MCF 10A (cell line): ENCODE measurements around the gene COQ5. TPM values are rescaled to one million over a fixed set of nuclear protein-coding genes. Genes with fewer than 3 reads are reported as not detected.
"Not testable (repeated sequence)": the region's sequence is repeated elsewhere in the genome, so short reads cannot be mapped to it uniquely, and the experiment has no call there.

ENCODE experiments used
- BruUV-seq: library from RNA; stranded (reverse); fragments of 400-500 nt; replicated peaks from 2 replicates; lab custom pipeline; 2021; lab: Mats Ljungman, UMichigan
- CTCF ChIA-PET: fragments of 300-600 bp; sonication (Branson Sonifier 250); formaldehyde crosslinking; extraction: SDS; loops from one replicate; lab custom pipeline; 2021; ENCODE audit warnings: antibody characterized with exemption, inconsistent platforms; lab: Yijun Ruan, JAX
- POLR2A ChIA-PET: fragments of 300-600, 350-650 bp; sonication (Branson Sonifier 250); formaldehyde crosslinking; extraction: SDS; loops from one replicate; lab custom pipeline; 2020; ENCODE audit warnings: antibody characterized with exemption, inconsistent platforms; lab: Yijun Ruan, JAX
- DNase-seq: peaks from one replicate; pipeline ENCODE4 v3.0.0-alpha.2; 2018; ENCODE audit not compliant: unreplicated experiment
- H3K27ac Mint-ChIP-seq: one replicate; pipeline ENCODE4 v1.8.0; 2022; ENCODE audit warnings: mild to moderate bottlenecking, low read depth, mixed read lengths; ENCODE audit not compliant: unreplicated experiment
- H3K27me3 Mint-ChIP-seq: one replicate; pipeline ENCODE4 v1.8.0; 2022; ENCODE audit warnings: mixed read lengths; ENCODE audit not compliant: insufficient read depth, unreplicated experiment
- H3K36me3 Mint-ChIP-seq: one replicate; pipeline ENCODE4 v1.8.0; 2022; ENCODE audit warnings: mild to moderate bottlenecking, moderate library complexity, mixed read lengths; ENCODE audit not compliant: insufficient read depth, unreplicated experiment
- H3K4me1 Mint-ChIP-seq: one replicate; pipeline ENCODE4 v1.8.0; 2022; ENCODE audit warnings: mixed read lengths; ENCODE audit not compliant: insufficient read depth, unreplicated experiment
- H3K4me3 Mint-ChIP-seq: one replicate; pipeline ENCODE4 v1.8.0; 2022; ENCODE audit warnings: mild to moderate bottlenecking, moderate library complexity, mixed read lengths; ENCODE audit not compliant: unreplicated experiment
- H3K9me3 Mint-ChIP-seq: one replicate; pipeline ENCODE4 v1.8.0; 2022; ENCODE audit warnings: mixed read lengths; ENCODE audit not compliant: unreplicated experiment
- CTCF ChIP-seq: fragments of 200-600 bp; IDR thresholded peaks from one replicate; pipeline ENCODE4 v1.8.0; 2022; ENCODE audit warnings: antibody characterized with exemption, mild to moderate bottlenecking; ENCODE audit not compliant: unreplicated experiment
- intact Hi-C: fragments of 100-400 bp; cut with micrococcal nuclease; formaldehyde crosslinking; loops from 2 replicates; pipeline ENCODE4 v1.14.1; 2022
- total RNA-seq: library from RNA; stranded (reverse); gene quantifications from 2 replicates; pipeline ENCODE4 v1.2.3, GENCODE V29; 2022

Gene COQ5
- total RNA-seq, 1 experiment from 2014 or later: 22.9 TPM

GRCh38 chr12:120490833-120491512 is 38.0 kb downstream of the COQ5 start:
- ChIA-PET POLR2A (no interaction called here), CTCF (interaction anchor here (0.5 to 2.6 kb wide), 5 partner anchors 15 to 137 kb away, joined by 3 to 15 read pairs (median 3); partner anchors contain the start of genes COQ5 and SRSF9)
- H3K4me3 Mint-ChIP-seq: no peak overlapping the region
- H3K4me1 Mint-ChIP-seq: peaks cover 9% of the 10 kb centered on the region
- no TSS peak for BruUV-seq
- intact Hi-C loops: no loop called here
- H3K9me3 Mint-ChIP-seq: no peaks in the 10 kb centered on the region
- H3K36me3 Mint-ChIP-seq: peaks cover 27% of the 10 kb centered on the region
- TF ChIP-seq CTCF: no peak
- no peak for DNase-seq
- no peaks in the 10 kb centered on the region for H3K27me3 Mint-ChIP-seq
- no peak overlapping the region for H3K27ac Mint-ChIP-seq

DNA sequence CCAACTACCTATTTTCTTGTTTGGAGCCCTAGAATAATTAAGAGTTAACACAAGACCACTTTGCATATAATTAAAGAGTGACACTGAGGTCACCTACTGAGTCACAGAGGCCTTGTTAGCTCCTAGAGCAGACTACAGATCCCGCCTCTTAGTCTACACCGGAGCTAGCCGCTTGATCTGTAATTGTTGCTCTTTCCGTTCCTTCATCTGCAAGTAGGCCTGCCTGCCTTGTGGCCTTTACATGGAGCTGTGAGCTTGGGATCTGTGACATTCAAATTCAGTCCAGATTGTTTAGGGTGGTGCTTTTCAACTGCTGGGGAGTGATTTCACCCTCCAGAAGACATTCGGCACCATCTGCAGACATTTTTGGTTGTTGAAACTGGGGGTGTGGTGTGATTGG is 38.6 kb downstream of the COQ5 start:
- CTCF ChIA-PET: interaction anchor here (0.5 to 2.6 kb wide), 5 partner anchors 14 to 136 kb away, joined by 3 to 15 read pairs (median 3); partner anchors contain the start of genes COQ5 and SRSF9
- Mint-ChIP-seq H3K4me3 (no peak overlapping the region), H3K27ac (no peak overlapping the region), H3K27me3 (no peaks in the 10 kb centered on the region), H3K36me3 (peaks cover 21% of the 10 kb centered on the region), H3K9me3 (no peaks in the 10 kb centered on the region), H3K4me1 (peaks cover 9% of the 10 kb centered on the region)
- no peak for DNase-seq
- intact Hi-C loops: no loop called here
- POLR2A ChIA-PET: interaction anchor here (0.5 to 0.9 kb wide), 2 partner anchors 31 to 182 kb away, joined by 3 to 4 read pairs; no protein-coding TSS in a partner anchor
- no peak for TF ChIP-seq CTCF
- no TSS peak for BruUV-seq

- DNase-seq: no peak
- Mint-ChIP-seq H3K4me3 (no peak overlapping the region), H3K27ac (no peak overlapping the region), H3K9me3 (no peaks in the 10 kb centered on the region), H3K36me3 (peaks cover 21% of the 10 kb centered on the region), H3K27me3 (no peaks in the 10 kb centered on the region), H3K4me1 (no peaks in the 10 kb centered on the region)
- intact Hi-C loops: no loop called here
- POLR2A ChIA-PET: interaction anchor here (0.7 kb wide), 1 partner anchor 1377 kb away, joined by 3 read pairs; no protein-coding TSS in a partner anchor
- CTCF ChIA-PET: interaction anchor here (0.7 kb wide), 2 partner anchors 19 to 1912 kb away, joined by 3 to 5 read pairs; partner anchors contain the start of gene SRSF9
- no peak for TF ChIP-seq CTCF
- BruUV-seq: no TSS peak
Measured at GRCh38 chr12:120489018-120489417, 39.9 kb downstream of the COQ5 start.

DNA sequence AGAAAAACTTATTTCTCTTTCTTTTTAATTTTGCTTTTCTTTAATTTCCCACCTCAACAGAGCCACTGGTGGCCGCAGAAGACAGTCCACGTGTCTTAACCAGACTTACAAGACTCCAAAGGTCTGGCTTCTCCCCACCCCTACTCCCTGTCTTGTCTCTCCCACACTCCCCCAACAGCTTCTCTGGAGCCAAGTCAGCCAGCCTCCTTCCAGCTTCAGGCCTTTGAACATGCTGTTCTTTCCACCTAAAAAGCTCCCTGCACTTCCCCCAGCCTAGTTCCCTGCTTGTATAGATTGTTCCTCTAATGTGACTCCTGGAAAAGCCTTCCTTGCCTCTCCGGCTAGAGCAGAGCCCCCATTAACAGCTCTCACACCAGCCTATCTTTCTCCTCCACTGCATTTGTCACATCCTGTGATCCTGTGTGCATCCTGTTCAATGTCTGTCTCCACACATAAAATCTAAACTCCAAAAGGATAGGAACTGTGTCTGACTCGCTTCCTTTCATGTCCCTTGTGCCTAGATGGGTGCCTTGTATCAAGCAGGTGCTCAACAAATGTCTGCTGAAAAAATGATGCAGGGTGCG is 40.8 kb downstream of the COQ5 start:
- H3K27ac Mint-ChIP-seq: no peak overlapping the region
- no TSS peak for BruUV-seq
- no peak overlapping the region for H3K4me3 Mint-ChIP-seq
- TF ChIP-seq CTCF: no peak
- DNase-seq: no peak
- ChIA-PET CTCF (no interaction called here), POLR2A (no interaction called here)
- no peaks in the 10 kb centered on the region for H3K9me3 Mint-ChIP-seq
- no peaks in the 10 kb centered on the region for H3K4me1 Mint-ChIP-seq
- intact Hi-C loops: no loop called here
- H3K27me3 Mint-ChIP-seq: no peaks in the 10 kb centered on the region
- H3K36me3 Mint-ChIP-seq: peaks cover 21% of the 10 kb centered on the region

- BruUV-seq, POLR2A ChIA-PET, H3K27ac Mint-ChIP-seq: not testable (repeated sequence)
Measured at GRCh38 chr12:120487552-120487951, 41.4 kb downstream of the COQ5 start.

More at GRCh38 chr12:120487552-120487951, 41.4 kb downstream of the COQ5 start:
- CTCF ChIA-PET, H3K4me1 Mint-ChIP-seq, H3K4me3 Mint-ChIP-seq, H3K27me3 Mint-ChIP-seq, DNase-seq, H3K9me3 Mint-ChIP-seq, intact Hi-C loops: not testable (repeated sequence)
- peaks cover 21% of the 10 kb centered on the region for H3K36me3 Mint-ChIP-seq
